T-helper 2 cell (primary cell): ENCODE results near the gene PTPRN2.
"Not testable (repeated sequence)": the region's sequence is repeated elsewhere in the genome, so short reads cannot be mapped to it uniquely, and the experiment has no call there.

ENCODE experiments used
- DNase-seq, 5 experiments: peaks; one replicate each; pipeline versions ENCODE4 v3.0.0 to v3.0.0-alpha.2; 2012 to 2022

The PTPRN2 gene

DNA sequence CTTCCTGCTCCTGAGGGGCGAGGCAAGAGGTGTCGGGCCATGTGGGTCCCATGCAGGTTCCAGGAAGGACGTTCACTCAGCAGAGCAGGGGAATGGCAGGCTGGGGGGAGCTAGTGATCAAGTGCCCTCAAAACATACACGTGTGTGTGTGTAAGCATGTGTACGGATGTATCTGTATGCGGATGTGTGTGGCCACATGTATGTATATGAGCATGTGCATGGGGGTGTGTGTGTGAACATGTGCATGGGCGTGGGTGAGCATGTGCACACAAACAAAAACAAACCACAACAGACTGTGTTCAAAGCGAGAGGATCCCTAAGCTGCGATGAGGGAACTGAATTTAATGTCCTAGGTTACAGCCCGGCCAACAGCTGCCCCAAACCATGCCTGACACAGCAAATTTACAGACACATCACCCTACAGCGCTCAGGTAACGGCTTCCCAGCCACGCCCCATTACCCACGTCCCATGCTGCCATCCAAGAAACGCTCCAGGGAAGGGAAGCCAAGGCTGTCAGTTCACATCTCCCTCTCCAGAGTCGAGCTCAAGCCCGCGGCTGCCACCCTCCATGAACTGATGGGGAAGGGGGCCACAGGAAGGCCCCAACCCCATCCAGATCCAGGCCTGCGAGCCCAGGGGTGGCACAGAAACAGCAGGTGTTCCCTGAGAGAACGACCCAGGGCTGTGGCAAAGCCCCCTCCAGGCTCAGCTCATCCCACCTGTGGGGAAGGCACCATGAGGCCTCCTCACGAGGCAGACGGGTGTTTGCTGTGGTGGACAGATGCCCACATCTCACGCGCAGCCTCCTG is 56.6 kb downstream of the PTPRN2 start:
- DNase-seq: no peak

DNA sequence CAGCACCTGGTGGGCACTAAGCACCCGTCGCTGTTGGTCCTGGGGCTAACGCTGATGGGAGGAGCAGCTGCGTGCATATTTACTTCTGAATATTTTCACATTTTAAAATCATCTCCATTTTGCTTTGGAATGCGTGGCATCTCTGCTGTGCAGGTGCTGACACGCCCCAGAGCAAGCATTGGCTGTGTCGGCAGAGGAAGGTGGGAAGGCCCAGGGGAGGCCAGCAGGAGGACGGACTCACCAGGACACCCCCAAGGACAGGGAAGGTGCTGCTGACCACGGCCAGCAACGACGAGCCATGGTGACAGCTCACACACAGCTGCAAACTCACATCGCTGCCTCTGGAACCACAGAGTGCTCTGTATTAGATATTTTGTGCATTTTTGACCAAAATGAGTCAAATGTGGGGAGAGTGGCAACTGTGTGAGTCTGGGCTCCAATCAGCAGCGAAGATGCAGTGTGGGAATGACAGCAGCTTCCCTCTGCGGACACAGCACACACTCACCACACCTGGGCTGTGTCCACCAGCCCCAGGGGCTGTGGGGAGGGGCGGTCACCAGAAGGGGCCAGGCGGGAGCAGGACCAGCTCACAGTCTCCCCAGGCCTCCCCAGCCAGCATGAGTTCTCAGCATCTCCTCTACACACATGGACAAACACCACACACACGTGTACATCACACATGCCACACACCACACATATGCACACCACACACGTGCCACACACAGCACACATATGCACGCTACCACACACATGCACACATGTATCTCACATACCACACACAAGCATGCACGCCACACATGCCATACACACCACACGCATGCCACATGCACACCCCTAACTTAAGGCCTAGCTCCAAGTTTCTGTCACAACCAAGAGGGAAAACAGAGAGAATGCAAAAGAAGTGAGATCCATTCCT is 58.2 kb downstream of the PTPRN2 start:
- DNase-seq: no peak

DNA sequence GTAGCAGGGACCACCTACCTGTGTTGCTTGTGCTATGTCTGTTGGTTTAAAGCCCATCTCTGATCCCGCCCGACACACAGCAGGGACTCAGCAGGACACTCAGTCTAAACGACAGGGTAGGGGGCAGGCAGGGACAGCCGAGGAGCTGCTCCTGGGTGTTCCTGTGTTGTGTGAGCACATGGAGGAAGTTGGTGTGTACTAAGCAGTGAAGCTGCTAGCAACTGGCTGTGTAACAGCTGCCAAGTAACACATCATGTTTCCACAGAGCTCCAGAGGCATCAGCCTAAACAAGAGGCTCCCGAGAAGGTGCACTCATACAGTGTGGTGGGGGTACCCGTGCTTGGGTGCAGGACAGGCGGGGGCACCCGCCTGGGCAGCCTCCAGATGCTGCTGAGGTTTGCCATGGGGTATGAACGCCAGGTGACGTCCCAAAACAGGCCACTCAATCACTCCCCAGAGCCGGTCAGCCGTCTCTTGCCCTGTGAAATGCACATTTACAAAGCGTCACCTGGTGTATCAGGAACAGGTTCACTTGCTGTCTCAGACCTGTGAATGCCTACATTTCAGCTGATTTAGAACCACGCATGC is 59.6 kb downstream of the PTPRN2 start:
- no peak for DNase-seq

DNA sequence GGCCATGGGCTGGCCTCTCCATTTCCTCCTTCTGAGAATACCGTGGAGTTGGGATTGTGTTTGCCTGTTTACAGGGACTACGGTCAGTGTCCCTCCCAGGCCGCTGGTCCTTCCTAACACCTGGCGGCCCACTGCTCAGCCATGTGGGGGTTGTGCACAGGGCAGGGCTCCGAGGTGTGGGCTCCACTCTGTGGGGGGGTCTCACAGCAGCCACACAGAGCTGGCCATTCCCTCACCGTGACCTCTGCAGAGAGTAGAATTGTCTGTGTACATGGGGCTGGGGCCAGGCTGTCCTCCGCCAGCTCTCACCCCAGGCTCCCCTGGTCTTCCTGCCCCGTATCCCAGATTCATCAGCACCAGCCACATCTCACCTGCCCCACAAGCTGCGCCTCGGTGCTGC is 60.1 kb downstream of the PTPRN2 start:
- no peak for DNase-seq

DNA sequence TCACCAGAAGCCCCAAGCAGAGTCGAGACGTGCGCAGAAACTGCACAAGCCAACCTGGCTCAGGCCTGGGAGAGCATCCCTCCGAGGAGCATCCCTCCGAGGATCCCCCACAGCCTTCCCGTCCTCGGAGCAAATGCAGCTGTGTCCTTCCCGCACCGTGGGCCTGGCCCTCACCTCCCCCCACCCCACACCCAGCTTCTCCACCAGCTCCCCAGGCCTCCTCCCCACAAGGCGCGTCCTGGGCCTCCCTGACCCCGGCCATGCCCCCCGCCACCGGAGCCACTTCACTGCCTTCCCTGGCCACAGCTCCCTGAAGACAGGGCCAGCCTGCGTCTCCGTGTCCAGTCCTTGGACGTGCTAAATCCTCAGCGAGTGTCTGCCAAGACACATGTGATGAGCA is 60.6 kb downstream of the PTPRN2 start:
- no peak for DNase-seq

DNA sequence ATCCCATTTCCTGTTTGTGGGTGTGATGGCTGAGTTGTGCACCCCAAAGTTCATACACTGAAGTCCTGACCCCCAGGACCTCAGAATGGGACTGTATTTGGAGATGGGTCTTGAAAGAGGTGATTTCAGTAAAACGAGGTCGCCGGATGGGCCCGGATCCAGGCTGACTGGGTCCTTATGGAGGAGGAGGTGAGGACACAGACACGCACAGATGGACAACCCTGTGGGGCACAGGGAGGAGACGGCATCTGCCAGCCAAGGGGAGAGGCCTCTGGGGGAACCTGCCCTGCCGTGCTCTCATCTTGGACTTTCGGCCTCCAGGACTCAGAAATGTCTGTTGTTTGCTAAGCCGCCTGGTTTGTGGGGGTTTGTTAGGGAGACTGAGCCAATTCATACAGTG is 61.1 kb downstream of the PTPRN2 start:
- no peak for DNase-seq

DNA sequence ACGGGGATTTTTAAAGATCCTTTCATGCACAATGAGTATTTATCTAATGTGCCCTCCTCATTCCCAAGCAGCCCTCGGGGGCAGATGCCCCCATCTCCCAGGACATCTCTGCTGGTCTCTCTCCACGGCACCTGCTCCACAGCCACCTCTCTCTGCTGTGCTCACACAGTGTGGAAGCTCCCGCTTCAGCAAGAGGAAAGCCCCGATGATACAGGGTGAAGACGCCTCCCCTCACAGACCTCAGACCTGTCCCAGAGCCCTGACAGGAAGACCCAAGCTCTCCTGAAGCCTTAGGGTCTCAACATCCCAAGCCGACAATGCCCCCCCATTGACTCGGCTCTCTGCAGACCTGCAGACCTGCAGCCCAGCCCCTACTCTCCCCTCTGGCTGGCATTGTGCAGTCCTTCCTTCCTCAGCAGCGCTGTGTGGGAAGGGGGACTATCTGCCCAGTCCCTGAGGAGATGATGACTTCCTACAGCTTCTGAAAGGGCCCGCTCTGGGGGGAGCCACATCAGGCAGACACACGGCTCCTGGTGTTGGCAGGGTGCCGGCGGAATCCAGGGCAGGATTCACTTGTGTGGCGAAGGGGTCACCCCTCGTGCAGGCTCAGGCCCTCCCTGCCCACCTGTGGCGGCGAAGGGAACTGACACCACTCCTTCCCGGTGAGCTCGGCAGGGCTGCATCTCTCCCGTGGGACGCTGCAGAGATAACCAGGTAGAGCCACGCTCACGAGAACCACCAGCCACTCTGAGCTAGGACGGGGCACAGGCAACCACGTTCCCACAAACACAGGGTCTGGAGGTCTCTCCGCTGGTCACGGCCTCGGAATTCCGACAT is 61.8 kb downstream of the PTPRN2 start:
- DNase-seq: no peak

DNA sequence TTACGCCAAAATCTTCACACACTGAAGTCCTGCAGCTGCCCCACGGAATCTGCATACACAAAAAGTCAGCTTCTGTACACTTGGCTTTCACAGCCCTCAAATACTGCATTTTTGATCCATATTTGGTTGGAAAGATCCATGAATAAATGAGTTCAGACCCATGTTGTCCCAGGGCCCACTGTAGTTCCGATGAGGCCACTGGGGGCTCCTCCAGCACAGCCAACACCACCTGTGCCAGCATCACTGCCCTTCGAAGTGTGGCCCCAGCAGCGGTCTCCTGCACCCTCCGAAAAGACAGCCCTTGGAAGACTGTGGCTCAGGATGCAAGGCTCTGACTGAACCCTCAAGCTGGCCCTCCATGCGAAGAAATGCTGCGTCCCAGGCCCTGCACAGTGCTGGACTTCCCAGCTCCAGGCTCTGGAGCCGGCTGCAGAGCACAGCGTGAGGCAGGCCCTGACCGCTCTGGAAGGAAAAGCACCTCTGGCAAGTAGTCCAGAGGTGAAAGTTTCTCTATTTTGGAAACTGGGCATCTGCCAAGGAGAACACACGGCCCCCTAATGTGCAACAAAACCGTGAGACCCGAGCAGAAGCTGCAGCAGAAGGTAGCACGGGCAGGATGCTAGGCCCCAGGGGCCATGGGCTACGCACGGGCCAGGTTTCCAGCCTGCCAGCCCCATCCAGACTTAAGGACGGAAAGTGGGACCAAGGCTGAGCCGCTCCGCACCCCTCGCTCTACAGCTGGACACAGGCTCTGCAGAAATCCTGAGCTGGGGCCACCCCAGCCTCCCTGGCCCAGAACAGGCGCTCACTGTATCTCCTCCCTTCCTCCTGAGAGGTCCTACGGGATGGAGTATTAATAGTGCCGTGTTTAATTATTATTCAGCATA is 62.6 kb downstream of the PTPRN2 start:
- no peak for DNase-seq

DNA sequence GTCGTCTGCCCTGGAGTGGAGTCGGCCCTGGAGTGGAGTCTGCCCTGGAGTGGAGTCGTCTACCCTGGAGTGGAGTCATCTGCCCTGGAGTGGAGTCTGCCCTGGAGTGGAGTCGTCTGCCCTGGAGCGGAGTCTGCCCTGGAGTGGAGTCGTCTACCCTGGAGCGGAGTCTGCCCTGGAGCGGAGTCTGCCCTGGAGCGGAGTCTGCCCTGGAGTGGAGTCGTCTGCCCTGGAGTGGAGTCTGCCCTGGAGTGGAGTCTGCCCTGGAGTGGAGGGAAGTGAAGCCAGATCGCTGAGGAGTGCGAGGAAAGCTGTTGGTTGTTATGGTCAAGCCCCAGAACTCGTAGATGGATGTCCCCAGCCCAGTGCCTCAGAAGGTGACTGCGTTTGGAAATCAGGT is 63.3 kb downstream of the PTPRN2 start:
- not testable (repeated sequence) for DNase-seq

DNA sequence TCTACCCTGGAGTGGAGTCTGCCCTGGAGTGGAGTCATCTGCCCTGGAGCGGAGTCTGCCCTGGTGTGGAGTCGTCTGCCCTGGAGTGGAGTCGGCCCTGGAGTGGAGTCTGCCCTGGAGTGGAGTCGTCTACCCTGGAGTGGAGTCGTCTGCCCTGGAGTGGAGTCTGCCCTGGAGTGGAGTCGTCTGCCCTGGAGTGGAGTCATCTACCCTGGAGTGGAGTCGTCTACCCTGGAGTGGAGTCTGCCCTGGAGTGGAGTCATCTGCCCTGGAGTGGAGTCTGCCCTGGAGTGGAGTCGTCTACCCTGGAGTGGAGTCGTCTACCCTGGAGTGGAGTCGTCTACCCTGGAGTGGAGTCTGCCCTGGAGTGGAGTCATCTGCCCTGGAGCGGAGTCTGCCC is 63.7 kb downstream of the PTPRN2 start:
- DNase-seq: not testable (repeated sequence)

DNA sequence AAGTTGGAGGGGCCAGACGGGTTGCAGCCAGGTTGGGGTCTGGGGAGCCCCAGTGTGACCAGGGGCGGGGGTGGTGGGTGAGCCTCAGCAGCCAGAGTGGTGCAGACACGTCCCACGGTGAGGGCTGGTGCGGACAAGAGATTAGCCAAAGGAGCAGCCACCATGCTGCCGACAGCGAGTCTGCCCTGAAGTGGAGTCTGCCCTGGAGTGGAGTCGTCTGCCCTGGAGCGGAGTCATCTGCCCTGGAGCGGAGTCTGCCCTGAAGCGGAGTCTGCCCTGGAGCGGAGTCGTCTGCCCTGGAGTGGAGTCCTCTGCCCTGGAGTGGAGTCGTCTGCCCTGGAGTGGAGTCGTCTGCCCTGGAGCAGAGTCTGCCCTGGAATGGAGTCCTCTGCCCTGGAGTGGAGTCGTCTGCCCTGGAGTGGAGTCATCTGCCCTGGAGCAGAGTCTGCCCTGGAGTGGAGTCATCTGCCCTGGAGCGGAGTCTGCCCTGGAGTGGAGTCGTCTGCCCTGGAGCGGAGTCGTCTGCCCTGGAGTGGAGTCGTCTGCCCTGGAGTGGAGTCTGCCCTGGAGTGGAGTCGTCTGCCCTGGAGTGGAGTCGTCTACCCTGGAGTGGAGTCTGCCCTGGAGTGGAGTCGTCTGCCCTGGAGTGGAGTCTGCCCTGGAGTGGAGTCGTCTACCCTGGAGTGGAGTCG is 64.3 kb downstream of the PTPRN2 start:
- DNase-seq: not testable (repeated sequence)

DNA sequence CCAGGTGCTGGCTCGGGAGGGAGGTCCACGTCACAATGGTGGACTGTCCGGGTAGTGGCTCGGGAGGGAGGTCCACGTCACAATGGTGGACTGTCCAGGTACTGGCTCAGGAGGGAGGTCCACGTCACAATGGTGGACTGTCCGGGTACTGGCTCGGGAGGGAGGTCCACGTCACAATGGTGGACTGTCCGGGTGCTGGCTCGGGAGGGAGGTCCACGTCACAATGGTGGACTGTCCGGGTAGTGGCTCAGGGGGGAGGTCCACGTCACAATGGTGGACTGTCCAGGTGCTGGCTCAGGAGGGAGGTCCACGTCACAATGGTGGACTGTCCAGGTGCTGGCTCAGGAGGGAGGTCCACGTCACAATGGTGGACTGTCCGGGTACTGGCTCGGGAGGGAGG is 65.8 kb downstream of the PTPRN2 start:
- DNase-seq: not testable (repeated sequence)

DNA sequence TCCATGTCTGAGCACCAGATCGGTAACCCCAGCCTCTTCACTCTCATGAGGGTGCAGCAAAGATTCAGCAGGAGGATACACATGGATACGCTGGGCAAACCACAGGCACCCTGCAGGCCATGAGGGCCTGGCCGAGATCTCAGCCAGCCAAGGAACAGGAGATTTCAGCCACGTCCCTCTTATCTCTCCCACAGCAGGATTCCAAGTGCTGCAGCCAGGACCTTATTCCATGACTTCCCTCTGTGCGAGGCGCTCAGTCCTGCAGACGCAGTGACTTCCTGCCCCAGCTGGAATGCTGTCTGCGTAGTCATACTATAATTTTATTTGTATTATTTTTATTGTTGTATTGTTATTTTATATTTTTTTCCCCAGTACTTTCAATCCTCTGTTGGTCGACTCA is 66.8 kb downstream of the PTPRN2 start:
- DNase-seq: no peak

DNA sequence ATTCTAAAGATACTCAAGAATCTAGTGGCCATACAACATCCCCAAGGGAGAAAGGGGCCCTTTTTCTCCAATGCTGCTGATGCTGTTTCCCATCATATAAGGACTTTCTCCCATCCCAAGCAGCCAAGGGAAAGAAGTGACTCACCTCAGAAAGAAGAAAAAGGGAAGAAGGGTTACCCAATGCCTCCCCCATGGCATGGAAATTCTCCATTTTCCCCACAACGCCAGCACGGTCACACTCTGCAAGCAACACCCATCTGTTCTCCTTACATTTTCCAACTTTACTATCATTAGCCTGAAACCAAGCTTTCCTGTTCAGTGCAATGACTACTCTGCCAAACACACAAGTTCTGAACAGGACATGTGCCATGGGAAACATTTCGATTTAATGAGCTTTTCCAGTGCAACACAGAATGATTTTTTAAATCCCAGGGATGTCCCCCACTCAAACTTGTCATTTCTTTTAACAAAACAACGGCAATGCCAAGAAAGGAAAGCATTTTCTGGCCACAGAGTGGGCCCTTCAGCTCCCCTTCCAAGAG is 67.9 kb downstream of the PTPRN2 start:
- DNase-seq: no peak

DNA sequence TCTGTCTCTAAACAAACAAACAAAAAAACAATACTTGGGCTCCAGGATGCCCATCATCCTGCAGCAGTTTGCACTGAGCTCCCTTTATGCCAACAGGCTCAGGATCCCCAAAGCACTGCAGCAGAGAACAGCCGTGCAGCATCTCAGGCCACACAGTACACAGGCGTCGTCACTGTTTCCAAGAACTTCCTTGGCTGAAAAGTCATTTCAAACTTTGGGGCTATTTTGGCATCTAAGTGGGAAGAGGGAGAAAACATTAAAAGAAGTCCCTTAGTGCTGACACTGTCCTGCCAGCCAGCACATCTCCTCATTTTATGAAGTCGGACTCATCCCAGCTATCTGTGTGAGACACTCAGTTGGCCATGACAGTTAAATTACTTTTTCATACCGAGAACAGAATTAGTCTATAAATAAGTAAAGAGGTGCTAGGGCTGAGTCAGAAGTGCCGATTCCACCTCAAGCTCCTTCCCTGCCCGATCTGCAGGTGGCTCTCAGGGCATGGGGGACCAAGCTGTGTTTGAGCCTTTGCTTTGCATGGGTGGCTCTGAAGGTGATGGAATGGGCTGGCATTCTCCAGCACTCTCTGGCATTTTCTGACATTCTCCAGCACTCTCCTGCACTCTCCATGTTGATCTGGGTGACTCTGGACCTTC is 68.5 kb downstream of the PTPRN2 start:
- no peak for DNase-seq

DNA sequence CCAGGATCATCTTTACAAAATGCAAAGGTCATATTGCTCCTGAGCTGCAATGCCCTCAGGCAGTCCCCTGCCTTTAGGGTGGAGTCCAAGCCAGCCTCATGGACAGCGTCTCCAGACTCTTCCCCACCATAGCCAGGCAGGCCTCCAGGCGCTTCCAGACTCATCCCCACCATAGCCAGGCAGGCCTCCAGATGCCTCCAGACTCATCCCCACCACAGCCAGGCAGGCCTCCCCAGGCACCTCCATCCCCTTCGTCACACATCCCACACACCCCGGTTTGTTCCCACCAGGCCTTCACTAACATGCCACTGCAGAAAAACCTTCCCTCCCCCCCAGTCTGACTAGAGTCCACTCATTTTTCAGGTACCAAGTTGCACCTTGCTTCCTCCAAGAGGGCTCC is 70.1 kb downstream of the PTPRN2 start:
- DNase-seq: no peak

DNA sequence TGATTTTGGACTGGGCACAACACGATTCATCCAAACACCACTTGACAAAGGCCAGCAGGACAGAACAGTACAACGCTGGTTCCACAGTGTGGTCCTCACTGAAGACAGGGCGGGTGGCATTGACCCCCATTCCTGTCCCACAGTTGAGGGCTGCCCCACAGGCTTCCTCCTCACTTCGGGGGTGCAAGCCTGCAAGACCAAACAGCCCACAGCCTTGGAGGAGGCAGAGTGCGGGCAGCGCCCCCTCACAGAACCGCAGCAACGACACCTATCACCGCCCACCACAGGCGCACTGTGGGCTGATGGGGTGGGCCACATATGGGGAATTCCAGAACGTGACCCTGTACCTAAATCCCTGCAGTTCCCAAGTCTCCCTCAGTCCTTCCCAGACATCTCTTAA is 70.6 kb downstream of the PTPRN2 start:
- DNase-seq: no peak

DNA sequence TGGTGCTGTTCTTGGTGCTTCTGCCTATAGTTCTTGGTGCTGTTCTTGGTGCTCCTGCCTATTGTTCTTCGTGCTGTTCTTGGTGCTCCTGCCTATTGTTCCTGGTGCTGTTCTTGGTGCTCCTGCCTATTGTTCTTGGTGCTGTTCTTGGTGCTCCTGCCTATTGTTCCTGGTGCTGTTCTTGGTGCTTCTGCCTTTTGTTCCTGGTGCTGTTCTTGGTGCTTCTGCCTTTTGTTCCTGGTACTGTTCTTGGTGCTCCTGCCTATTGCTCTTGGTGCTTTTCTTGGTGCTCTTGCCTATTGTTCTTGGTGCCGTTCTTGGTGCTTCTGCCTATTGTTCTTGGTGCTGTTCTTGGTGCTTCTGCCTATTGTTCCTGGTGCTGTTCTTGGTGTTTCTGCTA is 71.1 kb downstream of the PTPRN2 start:
- no peak for DNase-seq

DNA sequence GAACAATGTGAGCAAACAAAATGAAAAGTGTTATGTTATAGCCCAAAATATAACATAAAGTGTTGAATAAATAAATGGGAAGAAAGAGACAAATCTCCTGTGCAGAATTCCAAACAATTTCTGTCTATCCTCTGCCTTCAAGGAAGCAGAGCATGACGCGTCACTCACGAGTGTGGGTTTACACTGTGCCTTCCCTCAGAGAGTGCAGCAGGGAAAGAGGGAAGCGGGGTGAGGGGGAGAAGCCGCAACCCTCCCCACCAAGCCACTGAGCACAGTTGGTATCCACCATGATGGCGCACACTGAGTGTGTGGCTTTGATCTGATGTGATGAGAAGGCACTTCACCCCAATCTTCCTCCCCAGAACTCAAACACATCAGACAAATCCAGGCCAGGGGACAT is 74.8 kb downstream of the PTPRN2 start:
- DNase-seq: no peak

DNA sequence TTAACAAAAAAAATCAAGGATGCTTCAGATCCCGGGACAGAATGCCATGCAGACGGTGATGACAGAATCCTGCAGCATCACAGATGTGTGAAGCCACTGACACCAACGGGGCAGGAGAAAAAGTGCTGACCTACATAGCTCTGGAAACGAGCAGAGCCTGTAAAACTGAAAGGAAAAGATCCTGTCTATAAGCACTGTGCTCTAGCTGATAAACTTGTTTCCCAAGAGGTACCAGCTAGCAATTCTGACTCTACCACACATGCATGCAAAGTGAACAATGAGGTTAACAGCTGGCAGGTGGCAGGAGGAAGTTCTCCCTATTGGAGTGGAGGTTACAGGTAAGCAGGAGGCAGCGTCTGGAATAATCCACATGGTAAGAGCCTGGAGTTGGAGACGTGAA is 75.6 kb downstream of the PTPRN2 start:
- no peak for DNase-seq
